Endothelial cell (in vitro differentiated cells): ENCODE data around the gene GLYR1. TPM values are rescaled to one million over a fixed set of nuclear protein-coding genes. Genes with fewer than 3 reads are reported as not detected.

Experiments
- DNase-seq: peaks from one replicate; pipeline ENCODE4 v3.0.0; 2021; ENCODE audit warnings: low spot score
- H3K27ac Mint-ChIP-seq: one replicate; pipeline ENCODE4 v1.8.0; 2021; ENCODE audit warnings: mixed read lengths, inconsistent platforms; ENCODE audit not compliant: unreplicated experiment
- H3K27me3 Mint-ChIP-seq: one replicate; pipeline ENCODE4 v1.8.0; 2021; ENCODE audit warnings: mild to moderate bottlenecking, moderate library complexity, mixed read lengths, inconsistent platforms; ENCODE audit not compliant: unreplicated experiment
- H3K36me3 Mint-ChIP-seq: one replicate; pipeline ENCODE4 v1.8.0; 2021; ENCODE audit warnings: mild to moderate bottlenecking, low read depth, mixed read lengths, inconsistent platforms; ENCODE audit not compliant: unreplicated experiment
- H3K4me1 Mint-ChIP-seq: one replicate; pipeline ENCODE4 v1.8.0; 2021; ENCODE audit warnings: mild to moderate bottlenecking, mixed read lengths, inconsistent platforms; ENCODE audit not compliant: unreplicated experiment
- H3K4me3 Mint-ChIP-seq: one replicate; pipeline ENCODE4 v1.8.0; 2021; ENCODE audit warnings: mild to moderate bottlenecking, mixed read lengths, inconsistent platforms; ENCODE audit not compliant: unreplicated experiment
- H3K9me3 Mint-ChIP-seq: one replicate; pipeline ENCODE4 v1.8.0; 2021; ENCODE audit warnings: mixed read lengths, inconsistent platforms; ENCODE audit not compliant: unreplicated experiment
- CTCF ChIP-seq: fragments of 200-600 bp; sonication (generic); IDR thresholded peaks from one replicate; pipeline ENCODE4 v1.5.0; 2021; ENCODE audit warnings: antibody characterized with exemption; ENCODE audit not compliant: unreplicated experiment
- total RNA-seq: library from RNA; stranded (reverse); fragmentation: NEBNext Ultra II Directional; extraction: Animal tissue kit (Norgen Biotek cat#: 25700); gene quantifications from one replicate; pipeline ENCODE4 v1.2.1, GENCODE V29; 2021; ENCODE audit not compliant: unreplicated experiment

GLYR1 gene
- total RNA-seq, 1 donor from 2014 or later: 111 TPM

- peaks cover 36% of the 10 kb centered on the region for H3K36me3 Mint-ChIP-seq
- TF ChIP-seq CTCF: no peak
Measured at GRCh38 chr16:4888428-4889135, 41.5 kb upstream of the GLYR1 start.

DNA sequence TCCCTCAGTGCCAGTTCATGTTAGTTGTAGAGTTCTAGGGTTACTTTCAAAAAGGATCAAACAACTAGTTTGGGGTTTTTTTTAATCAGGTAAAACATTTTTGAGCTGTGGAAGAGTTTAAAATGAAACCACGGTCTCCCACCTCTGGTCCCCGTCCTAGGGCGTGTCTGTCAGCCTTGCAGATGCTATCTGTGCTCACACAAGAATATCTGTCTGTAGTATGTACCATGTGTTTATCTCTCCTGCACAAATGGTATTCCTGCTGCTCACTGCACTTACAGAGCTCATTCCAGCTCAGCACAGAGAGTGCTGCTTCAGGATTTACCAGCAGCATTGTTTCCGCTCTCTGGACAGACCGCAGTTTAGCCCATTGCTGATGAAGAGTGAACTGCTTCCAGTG is 39.1 kb upstream of the GLYR1 start:
- Mint-ChIP-seq H3K27me3 (peaks cover 11% of the 10 kb centered on the region), H3K9me3 (no peaks in the 10 kb centered on the region), H3K4me3 (peak overlapping the region; percentile 58), H3K27ac (no peak overlapping the region), H3K4me1 (no peaks in the 10 kb centered on the region), H3K36me3 (peaks cover 53% of the 10 kb centered on the region)
- no peak for TF ChIP-seq CTCF
- no peak for DNase-seq

More at GRCh38 chr16:4888428-4889135, 41.5 kb upstream of the GLYR1 start:
- Mint-ChIP-seq H3K27me3 (peaks cover 7% of the 10 kb centered on the region), H3K4me3 (no peak overlapping the region), H3K9me3 (no peaks in the 10 kb centered on the region), H3K27ac (no peak overlapping the region), H3K4me1 (no peaks in the 10 kb centered on the region)
- DNase-seq: no peak

DNA sequence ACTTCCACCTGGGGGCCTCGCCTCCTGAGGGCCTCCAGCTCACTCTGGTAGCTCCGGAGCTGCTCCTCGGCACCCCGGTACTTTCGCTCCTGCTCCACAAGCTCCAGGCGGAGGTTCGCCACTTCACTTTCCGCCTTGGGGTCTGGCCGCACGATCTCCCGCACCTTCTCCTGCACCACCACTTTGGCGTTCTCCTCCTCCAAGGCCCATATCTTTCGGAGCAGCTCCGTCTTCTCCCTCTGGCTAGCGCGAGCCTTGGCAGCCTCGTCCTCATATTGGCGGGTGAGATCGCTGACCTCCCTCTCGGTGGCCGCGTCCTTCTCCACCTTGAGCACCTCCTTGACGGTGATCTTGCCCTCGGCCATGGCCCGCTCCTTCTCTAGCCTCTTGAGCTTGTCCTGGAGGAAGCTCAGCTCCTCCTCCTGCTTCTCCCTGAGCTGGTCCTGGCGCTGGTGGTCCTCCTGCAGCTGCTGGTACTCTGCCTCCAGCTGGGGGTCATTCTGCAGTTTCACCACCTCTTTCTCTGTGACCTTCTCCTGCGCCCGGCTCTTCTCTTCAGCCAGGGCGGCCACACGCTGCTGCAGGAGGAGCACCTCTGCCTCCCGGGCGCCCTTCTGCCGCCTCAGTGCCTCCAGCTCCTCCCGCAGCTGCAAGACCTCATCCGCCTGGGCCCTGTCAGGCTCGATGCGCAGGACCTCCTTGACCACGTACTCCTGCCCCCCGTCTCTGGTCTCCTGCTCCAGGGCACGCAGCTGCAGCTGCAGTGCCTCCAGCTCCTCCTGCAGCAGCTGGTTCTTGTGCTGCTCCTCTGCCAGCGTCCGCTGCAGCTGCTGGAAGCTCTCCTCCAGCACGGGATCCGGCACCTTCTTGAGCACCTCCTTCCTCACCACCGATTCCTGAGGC is 38.1 kb upstream of the GLYR1 start:
- peaks cover 60% of the 10 kb centered on the region for H3K36me3 Mint-ChIP-seq
- H3K4me1 Mint-ChIP-seq: no peaks in the 10 kb centered on the region
- peak overlapping the region; percentile 48 for H3K4me3 Mint-ChIP-seq
- H3K27ac Mint-ChIP-seq: peak overlapping the region; percentile 76
- no peak for TF ChIP-seq CTCF
- no peak for DNase-seq
- H3K9me3 Mint-ChIP-seq: no peaks in the 10 kb centered on the region
- peaks cover 11% of the 10 kb centered on the region for H3K27me3 Mint-ChIP-seq

DNA sequence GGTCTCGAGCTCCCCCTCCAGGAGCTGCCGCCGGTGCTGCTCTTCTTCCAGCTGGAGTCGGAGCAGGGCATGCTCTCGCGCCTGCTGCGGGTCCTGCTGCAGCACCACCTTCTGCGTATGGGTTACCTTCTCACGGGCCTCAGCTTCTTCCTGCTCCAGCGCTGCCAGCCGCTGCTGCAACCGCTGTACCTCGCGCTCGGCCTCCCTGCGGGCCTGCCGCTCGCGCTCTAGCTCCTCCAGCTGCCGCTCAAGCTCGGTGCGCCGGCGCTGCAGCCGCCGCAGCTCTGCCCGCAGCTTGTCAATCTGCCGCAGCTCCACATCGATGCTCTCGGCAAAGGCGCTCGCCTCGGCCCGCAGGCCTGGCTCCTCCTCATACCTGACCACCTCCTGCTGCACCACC is 37.1 kb upstream of the GLYR1 start:
- Mint-ChIP-seq H3K4me3 (peak overlapping the region; percentile 77), H3K9me3 (no peaks in the 10 kb centered on the region), H3K27ac (no peak overlapping the region), H3K27me3 (peaks cover 11% of the 10 kb centered on the region), H3K36me3 (peaks cover 60% of the 10 kb centered on the region), H3K4me1 (no peaks in the 10 kb centered on the region)
- TF ChIP-seq CTCF: no peak
- DNase-seq: no peak

GRCh38 chr16:4883501-4883900 is 36.4 kb upstream of the GLYR1 start:
- Mint-ChIP-seq H3K27ac (no peak overlapping the region), H3K36me3 (peaks cover 64% of the 10 kb centered on the region), H3K4me1 (no peaks in the 10 kb centered on the region), H3K9me3 (no peaks in the 10 kb centered on the region), H3K27me3 (peaks cover 11% of the 10 kb centered on the region), H3K4me3 (no peak overlapping the region)
- no peak for TF ChIP-seq CTCF
- DNase-seq: no peak
